ENCODE results near the gene OSBPL10.
"Not testable (repeated sequence)": the region's sequence is repeated elsewhere in the genome, so short reads cannot be mapped to it uniquely, and the experiment has no call there.

Gene OSBPL10, protein sequence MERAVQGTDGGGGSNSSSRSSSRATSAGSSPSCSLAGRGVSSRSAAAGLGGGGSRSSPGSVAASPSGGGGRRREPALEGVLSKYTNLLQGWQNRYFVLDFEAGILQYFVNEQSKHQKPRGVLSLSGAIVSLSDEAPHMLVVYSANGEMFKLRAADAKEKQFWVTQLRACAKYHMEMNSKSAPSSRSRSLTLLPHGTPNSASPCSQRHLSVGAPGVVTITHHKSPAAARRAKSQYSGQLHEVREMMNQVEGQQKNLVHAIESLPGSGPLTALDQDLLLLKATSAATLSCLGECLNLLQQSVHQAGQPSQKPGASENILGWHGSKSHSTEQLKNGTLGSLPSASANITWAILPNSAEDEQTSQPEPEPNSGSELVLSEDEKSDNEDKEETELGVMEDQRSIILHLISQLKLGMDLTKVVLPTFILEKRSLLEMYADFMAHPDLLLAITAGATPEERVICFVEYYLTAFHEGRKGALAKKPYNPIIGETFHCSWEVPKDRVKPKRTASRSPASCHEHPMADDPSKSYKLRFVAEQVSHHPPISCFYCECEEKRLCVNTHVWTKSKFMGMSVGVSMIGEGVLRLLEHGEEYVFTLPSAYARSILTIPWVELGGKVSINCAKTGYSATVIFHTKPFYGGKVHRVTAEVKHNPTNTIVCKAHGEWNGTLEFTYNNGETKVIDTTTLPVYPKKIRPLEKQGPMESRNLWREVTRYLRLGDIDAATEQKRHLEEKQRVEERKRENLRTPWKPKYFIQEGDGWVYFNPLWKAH

GRCh38 chr3:31981206-31982181 lies at the start of gene OSBPL10, which contains the start of gene ZNF860:
OSBPL10 (minus strand) TSS chr3:31981262; CDS start chr3:31981179, 83 bp downstream.
ZNF860 (plus strand) TSS chr3:31981750; CDS start chr3:31989080, 7,330 bp downstream.
- DNase-seq = peak; percentile 6 to 8

DNA sequence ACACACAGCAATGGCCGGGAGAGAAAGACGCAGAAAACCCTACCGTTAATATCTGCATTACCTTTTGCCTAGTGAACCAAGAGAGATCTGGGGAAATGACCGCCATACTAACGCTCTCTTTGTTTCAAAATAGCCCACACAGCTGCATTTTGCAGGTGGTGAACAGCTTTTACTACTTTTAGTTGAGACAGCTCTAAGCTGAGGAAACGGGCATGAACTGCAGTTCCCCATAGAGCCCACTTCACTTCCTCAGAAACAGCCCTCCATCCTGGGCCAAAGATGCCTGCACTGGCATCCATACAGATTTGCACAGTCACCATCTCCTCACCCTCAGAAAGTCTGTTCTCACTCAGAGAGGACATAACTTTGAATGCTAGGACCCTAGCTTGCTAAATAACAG lies 45.5 kb upstream of the OSBPL10 start:
- no peak for DNase-seq

DNA sequence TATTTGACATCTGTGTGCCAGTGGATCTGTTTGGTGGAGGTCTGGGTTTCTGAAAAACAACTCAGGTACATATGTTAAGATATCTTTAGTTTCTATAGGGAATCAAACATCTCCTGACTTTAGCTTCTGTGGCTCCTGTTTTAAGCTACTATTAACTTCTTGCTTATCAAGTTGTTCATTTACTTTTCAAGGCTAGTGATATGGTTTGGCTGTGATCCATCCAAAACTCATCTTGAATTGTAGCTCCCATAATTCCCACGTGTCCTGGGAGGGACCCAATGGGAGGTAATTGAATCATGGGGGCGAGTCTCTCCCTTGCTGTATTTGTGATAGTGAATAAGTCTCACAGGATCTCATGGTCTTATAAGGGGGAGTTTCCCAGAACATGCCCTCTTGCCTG lies 41.9 kb upstream of the OSBPL10 start:
- no peak for DNase-seq

DNA sequence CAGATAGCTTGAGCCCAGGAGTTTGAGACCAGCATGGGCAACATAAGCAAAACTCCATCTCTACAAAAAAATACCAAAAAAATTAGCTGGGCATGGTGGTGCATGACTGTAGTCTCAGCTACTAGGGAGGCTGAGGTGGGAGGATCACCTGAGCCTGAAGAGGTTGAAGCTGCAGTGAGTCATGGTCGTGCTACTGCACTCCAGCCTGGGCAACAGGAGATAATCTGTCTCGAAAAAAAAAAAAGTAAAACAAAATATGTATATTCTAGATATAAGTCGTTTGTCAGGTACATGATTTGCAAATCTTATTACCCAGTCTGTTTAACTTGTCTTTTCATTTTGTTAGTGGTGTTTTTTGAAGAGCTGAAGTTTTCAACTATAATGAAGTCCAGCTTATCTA lies 40.7 kb upstream of the OSBPL10 start:
- no peak for DNase-seq

DNA sequence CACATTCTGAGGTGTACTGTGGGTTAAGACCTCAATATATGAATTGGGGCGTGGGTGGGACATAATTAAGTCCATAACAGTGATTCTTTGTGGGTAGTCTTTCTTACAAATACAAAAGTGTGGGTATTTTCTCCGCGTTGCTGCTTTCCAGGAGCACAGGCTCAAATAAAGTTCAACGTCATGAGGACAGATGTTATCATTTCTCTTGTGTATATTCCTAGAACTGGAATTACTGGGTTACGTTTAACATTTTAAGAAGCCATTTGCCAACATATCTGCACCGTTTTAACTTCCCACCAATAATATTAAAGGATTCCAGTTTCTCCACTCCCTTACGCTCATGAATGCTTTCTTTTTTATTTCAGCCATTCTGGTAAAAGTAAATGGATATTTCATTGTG lies 40.1 kb upstream of the OSBPL10 start:
- no peak for DNase-seq

GRCh38 chr3:32018757-32019564 lies 37.9 kb upstream of the OSBPL10 start:
- peak; percentile 3 to 5 for DNase-seq

GRCh38 chr3:32017286-32017685 lies 36.2 kb upstream of the OSBPL10 start:
- DNase-seq = no peak

- DNase-seq = not testable (repeated sequence)
Measured at GRCh38 chr3:32015638-32016037, 34.6 kb upstream of the OSBPL10 start.

GRCh38 chr3:32010699-32011098 lies 29.6 kb upstream of the OSBPL10 start:
- DNase-seq = not testable (repeated sequence)

DNA sequence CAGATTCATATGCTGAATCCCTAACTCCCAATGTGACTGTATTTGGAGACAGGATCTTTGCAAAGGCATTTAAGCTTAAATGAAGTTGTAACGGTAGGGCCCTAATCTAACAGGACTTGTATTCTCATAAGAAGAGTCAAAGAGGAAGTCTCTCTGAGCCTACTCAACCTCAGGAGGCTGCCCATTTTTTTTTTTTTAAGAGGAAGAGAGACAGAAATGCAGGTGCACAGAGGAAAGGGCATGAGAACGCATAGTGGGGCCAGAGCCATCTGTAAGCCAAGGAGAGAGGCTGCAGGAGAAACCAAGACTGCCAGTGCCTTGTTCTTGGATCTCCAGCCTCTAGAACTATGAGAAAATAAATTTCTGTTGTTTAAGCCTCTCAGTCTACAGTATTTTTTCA lies 28.9 kb upstream of the OSBPL10 start:
- no peak for DNase-seq

GRCh38 chr3:32009101-32009500 lies 28.0 kb upstream of the OSBPL10 start:
- no peak for DNase-seq

DNA sequence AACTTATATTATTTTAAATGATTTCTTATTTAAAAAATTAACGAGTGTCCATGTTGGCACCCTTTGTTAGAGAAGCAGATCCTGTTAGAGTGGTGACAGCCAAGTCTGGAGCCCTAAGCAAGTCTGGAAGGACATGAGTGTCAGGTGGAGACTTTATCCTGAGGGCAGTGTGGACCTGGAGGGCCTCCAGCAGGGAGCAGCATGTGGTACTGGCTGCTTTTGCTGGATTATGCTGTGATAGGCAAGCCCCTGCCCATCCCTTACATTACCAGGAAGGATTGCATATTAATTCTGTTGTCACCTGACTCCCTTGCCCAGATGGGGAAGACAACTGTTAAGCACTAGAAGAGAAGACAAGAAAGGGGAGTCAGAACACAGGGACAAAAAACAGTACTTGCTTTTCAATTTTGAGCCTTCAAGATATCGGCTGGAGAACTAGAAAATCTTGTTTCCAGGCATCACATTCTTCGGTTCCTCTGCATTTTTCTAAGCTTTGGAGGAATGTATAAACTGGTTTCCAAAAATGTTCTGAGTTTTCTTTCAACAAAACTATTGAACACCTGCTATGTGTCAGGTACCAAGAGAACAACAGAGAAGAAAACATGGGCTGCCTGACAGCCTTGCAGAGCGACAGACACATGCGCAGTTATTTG lies 23.2 kb upstream of the OSBPL10 start:
- no peak for DNase-seq

- DNase-seq = no peak
Measured at GRCh38 chr3:32003380-32003779, 22.3 kb upstream of the OSBPL10 start.

- no peak for DNase-seq
Measured at GRCh38 chr3:32002561-32003368, 21.7 kb upstream of the OSBPL10 start.

DNA sequence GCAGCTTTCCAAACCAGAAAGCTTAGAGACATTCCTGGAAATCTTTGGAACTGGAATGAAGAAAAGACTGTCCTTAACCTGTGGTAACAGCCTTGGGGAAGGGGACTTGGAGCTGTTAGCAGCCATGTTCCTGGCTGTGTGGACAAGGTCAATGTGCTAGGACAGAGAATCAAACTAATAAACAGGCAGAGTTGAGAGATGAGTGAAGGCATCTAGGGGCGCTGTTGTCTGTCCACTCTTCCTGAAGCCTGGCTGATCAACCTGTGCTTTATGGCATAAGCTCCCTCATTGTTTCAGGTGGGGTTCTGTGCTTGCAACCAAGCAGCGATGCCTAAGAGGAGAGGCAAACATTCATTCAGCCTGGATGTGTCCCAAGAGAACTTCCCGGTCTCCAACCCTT lies 19.8 kb upstream of the OSBPL10 start:
- no peak for DNase-seq

DNA sequence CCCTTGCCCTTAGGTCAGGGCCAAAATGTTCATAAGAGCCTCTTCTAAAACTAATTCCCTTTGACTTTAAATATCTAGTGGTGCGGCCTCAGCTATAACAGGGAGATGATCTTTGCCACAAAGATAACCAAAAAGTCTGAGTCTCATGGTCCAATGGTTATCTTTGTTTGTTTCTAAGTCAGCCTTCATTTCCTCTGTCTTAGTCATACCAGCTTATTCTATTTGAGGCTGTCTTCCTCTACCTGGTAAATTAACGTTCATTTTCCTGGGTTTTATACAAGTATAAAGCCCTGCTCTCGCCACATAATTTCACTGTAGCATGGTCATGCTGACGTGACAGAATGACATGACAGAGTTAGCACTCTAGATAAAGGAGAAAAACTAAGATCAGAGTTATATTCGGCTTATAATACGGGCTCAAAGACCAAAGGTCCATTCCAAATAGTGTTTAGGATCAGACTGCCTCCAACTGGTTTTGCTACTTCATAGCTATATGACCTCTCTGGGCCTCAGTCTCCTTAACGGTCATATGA lies 18.9 kb upstream of the OSBPL10 start:
- DNase-seq = no peak

DNA sequence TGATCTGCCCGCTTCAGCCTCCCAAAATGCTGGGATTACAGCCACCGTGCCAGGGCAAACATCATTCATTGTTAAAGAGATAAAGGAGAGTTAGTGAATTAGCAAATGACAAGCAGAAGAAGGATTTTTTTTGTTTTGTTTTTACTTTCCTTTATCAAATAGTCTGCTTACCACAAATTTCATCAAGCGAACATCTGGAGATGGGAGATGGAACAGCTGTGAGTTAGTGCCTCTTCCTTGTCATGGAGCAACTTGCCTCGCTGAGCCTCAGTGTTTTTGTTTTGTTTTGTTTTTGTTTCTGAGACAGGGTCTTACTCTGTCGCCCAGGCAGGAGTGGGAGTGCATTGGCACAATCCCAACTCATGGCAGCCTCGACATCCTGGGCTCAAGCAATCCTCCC lies 16.4 kb upstream of the OSBPL10 start:
- no peak for DNase-seq

- no peak for DNase-seq
Measured at GRCh38 chr3:31996195-31996594, 15.1 kb upstream of the OSBPL10 start.

DNA sequence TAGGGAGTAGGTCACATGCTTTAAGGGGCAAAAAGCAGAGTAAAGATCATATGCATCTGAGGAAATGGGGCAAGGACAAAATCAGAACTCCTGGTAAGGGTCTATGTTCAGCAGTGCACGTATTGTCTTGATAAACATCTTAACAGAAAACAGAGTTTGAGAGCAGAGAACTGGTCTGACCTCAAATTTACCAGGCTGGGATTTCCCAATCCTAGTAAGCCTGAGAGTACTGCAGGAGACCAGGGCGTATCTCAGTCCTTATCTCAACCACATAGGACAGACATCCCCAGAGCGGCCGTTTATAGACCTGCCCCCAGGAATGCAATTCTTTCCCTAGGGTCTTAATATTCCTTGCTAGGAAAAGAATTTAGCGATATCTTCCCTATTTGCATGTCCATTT lies 14.0 kb upstream of the OSBPL10 start:
- DNase-seq = not testable (repeated sequence)

DNA sequence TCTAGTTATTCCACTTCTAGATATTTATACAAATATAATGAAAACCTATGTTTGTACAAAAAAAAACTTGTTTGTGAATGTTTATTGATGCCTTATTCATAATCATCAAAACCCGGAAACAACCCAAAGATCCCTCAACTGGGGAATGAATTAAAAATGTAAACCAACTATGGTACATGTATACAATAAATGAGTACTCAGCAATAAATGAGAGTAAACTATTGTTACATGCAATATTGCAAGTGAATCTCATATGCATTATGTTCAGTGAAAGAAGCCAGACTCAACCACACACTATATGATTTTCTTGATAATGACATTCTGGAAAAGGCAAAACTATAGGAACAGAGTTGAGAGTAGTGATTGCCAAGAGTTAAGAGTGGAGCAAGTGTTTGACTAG lies 12.8 kb upstream of the OSBPL10 start:
- no peak for DNase-seq

All from activated CD4-positive, alpha-beta T cell treated with anti-CD3 and anti-CD28 coated beads for 4 hours (primary cell).